Measurements from ENCODE around the gene PITPNC1. TPM values are rescaled to one million over a fixed set of nuclear protein-coding genes. Genes with fewer than 3 reads are reported as not detected.

Gene PITPNC1
- total RNA-seq, 1 experiment from 2014 or later: 40.1 TPM

DNA sequence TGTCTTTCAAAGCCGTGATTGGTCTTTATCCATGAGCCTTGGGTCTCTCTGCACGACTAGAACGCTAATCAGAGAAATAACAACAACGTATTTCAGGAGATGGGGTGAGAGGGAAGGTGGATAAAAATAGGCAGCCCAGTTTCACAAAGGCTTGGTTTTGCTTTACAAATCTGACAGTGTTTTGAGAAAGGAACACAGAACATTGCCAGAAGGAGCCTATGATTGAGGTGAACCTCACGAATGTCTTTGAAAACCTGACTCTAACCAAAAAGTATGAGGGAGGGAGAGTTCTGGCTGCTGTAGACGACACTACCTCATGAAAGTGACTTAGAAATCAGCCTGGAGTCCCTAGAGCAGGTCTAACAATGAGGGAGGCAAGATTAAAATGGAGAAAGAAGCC lies 302.6 kb downstream of the PITPNC1 start:
- H3K4me3 Mint-ChIP-seq (ENCODE audit: unreplicated experiment): no peak overlapping the region
- BruUV-seq (replicated peaks): no TSS peak
- H3K9me3 Mint-ChIP-seq (ENCODE audit: unreplicated experiment): no peaks in the 10 kb centered on the region
- intact Hi-C loops (cut with micrococcal nuclease): no loop called here
- ChIA-PET CTCF (interaction anchor here (1.1 kb wide), 1 partner anchor 205 kb away, joined by 4 read pairs; no protein-coding TSS in a partner anchor), POLR2A (no interaction called here)
- TF ChIP-seq, protein P1, sequence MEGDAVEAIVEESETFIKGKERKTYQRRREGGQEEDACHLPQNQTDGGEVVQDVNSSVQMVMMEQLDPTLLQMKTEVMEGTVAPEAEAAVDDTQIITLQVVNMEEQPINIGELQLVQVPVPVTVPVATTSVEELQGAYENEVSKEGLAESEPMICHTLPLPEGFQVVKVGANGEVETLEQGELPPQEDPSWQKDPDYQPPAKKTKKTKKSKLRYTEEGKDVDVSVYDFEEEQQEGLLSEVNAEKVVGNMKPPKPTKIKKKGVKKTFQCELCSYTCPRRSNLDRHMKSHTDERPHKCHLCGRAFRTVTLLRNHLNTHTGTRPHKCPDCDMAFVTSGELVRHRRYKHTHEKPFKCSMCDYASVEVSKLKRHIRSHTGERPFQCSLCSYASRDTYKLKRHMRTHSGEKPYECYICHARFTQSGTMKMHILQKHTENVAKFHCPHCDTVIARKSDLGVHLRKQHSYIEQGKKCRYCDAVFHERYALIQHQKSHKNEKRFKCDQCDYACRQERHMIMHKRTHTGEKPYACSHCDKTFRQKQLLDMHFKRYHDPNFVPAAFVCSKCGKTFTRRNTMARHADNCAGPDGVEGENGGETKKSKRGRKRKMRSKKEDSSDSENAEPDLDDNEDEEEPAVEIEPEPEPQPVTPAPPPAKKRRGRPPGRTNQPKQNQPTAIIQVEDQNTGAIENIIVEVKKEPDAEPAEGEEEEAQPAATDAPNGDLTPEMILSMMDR (IDR thresholded peaks at IDR 0.05; ENCODE audit: unreplicated experiment): no peak
- H3K36me3 Mint-ChIP-seq (ENCODE audit: insufficient read depth, unreplicated experiment): no peaks in the 10 kb centered on the region
- no peak for DNase-seq (ENCODE audit: unreplicated experiment)
- no peaks in the 10 kb centered on the region for H3K27me3 Mint-ChIP-seq (ENCODE audit: insufficient read depth, unreplicated experiment)
- no peak overlapping the region for H3K27ac Mint-ChIP-seq (ENCODE audit: low read depth, unreplicated experiment)
- no peaks in the 10 kb centered on the region for H3K4me1 Mint-ChIP-seq (ENCODE audit: insufficient read depth, unreplicated experiment)

DNA sequence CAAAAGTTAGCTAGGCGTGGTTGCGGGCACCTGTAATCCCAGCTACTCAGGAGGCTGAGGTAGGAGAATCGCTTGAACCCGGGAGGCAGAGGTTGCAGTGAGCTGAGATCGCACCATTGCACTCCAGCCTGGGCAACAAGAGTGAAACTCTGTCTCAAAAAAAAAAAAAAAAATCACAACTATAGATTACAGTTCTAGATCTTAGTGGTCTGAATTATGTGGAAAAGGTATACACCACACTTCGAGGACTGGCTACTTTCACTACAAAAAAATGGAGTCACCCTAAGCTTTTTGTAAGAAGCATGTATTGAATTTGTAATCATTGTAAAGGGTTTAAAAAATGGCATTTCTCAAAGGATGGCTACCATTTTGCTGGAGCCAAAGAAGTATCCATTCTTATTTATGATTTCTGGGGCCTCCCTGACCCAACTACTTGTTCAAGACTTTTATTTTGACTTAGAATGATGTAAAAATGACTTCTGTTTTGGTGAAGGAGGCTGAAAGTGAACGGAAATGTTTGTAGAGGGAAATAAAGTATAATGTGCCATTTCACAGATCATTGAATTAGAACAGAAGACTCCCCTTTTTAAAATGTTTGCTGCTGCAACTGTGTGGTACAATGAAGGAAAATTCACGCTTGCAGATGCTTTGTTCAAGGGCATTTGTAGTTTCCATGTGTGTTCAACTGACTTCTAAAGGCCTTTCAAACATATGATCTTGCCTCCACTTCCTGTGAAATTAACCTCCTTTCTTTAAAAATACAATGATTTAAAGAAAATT lies 303.6 kb downstream of the PITPNC1 start:
- POLR2A ChIA-PET: no interaction called here
- intact Hi-C loops (cut with micrococcal nuclease): no loop called here
- no peak for DNase-seq (ENCODE audit: unreplicated experiment)
- Mint-ChIP-seq H3K27ac (ENCODE audit: low read depth, unreplicated experiment) (no peak overlapping the region), H3K4me1 (ENCODE audit: insufficient read depth, unreplicated experiment) (no peaks in the 10 kb centered on the region), H3K4me3 (ENCODE audit: unreplicated experiment) (no peak overlapping the region), H3K27me3 (ENCODE audit: insufficient read depth, unreplicated experiment) (no peaks in the 10 kb centered on the region), H3K9me3 (ENCODE audit: unreplicated experiment) (no peaks in the 10 kb centered on the region), H3K36me3 (ENCODE audit: insufficient read depth, unreplicated experiment) (no peaks in the 10 kb centered on the region)
- BruUV-seq (replicated peaks): no TSS peak
- CTCF ChIA-PET: interaction anchor here (1.1 to 2.1 kb wide), 3 partner anchors 206 to 305 kb away, joined by 4 to 6 read pairs (median 5); no protein-coding TSS in a partner anchor
- TF ChIP-seq, protein P1 (IDR thresholded peaks at IDR 0.05; ENCODE audit: unreplicated experiment): no peak

DNA sequence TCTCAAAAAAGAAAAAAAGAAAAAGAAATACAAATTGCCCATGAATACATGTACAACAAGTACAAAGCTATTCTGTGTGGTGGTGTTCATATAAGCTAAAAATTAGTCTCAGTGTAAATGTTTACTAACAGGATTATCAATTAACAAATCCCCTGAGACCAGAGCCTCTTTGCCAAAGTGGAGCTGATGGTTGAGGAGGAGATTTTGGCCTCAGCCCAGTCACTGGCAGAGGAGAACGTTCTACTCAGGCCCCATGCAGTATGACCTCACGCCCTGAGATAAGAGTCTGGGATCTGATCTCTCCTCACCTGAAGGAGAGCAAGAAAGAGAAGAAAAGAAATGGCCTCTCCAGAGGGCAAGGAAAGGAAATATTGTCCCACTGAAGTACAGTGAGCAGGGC lies 305.1 kb downstream of the PITPNC1 start:
- DNase-seq (ENCODE audit: unreplicated experiment): no peak
- no peaks in the 10 kb centered on the region for H3K9me3 Mint-ChIP-seq (ENCODE audit: unreplicated experiment)
- BruUV-seq (replicated peaks): no TSS peak
- ChIA-PET POLR2A (no interaction called here), CTCF (interaction anchor here (1.9 to 2.1 kb wide), 2 partner anchors 303 to 307 kb away, joined by 5 to 6 read pairs; no protein-coding TSS in a partner anchor)
- H3K4me1 Mint-ChIP-seq (ENCODE audit: insufficient read depth, unreplicated experiment): no peaks in the 10 kb centered on the region
- TF ChIP-seq, protein P1 (IDR thresholded peaks at IDR 0.05; ENCODE audit: unreplicated experiment): no peak
- H3K27ac Mint-ChIP-seq (ENCODE audit: low read depth, unreplicated experiment): no peak overlapping the region
- H3K4me3 Mint-ChIP-seq (ENCODE audit: unreplicated experiment): no peak overlapping the region
- H3K36me3 Mint-ChIP-seq (ENCODE audit: insufficient read depth, unreplicated experiment): no peaks in the 10 kb centered on the region
- intact Hi-C loops (cut with micrococcal nuclease): no loop called here
- no peaks in the 10 kb centered on the region for H3K27me3 Mint-ChIP-seq (ENCODE audit: insufficient read depth, unreplicated experiment)

DNA sequence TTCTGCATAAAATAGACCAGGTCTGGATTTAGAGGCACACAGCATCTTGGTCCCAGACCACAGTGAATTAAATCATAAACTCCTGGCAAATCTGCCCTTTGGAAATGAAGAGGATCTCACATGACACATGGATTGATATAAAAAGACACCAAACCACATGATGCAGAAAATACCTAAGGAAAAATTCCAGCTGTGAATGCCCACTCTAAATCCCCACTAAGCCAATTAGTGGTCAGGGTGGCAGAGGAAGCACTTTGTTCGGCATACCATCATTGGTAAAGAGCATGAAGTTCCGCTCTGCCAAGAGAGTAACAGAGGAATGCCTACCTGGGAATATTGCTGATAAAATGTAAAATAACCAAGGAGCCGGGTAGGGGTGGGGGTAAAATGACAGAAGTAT lies 308.3 kb downstream of the PITPNC1 start:
- H3K4me3 Mint-ChIP-seq (ENCODE audit: unreplicated experiment): no peak overlapping the region
- no TSS peak for BruUV-seq (replicated peaks)
- no peak overlapping the region for H3K27ac Mint-ChIP-seq (ENCODE audit: low read depth, unreplicated experiment)
- H3K4me1 Mint-ChIP-seq (ENCODE audit: insufficient read depth, unreplicated experiment): no peaks in the 10 kb centered on the region
- intact Hi-C loops (cut with micrococcal nuclease): loop anchor here (5.0 kb wide), 1 partner anchor 208 kb away; no protein-coding TSS in a partner anchor
- TF ChIP-seq, protein P1 (IDR thresholded peaks at IDR 0.05; ENCODE audit: unreplicated experiment): no peak
- H3K36me3 Mint-ChIP-seq (ENCODE audit: insufficient read depth, unreplicated experiment): no peaks in the 10 kb centered on the region
- ChIA-PET CTCF (no interaction called here), POLR2A (interaction anchor here (0.7 to 1.6 kb wide), 3 partner anchors 8 to 311 kb away, joined by 3 to 4 read pairs (median 3); no protein-coding TSS in a partner anchor)
- no peaks in the 10 kb centered on the region for H3K27me3 Mint-ChIP-seq (ENCODE audit: insufficient read depth, unreplicated experiment)
- no peaks in the 10 kb centered on the region for H3K9me3 Mint-ChIP-seq (ENCODE audit: unreplicated experiment)
- no peak for DNase-seq (ENCODE audit: unreplicated experiment)

All from MCF 10A (cell line).